Tongue (tissue), 2 donors: ENCODE measurements around the gene R3HDM2. TPM values are rescaled to one million over a fixed set of nuclear protein-coding genes. Genes with fewer than 3 reads are reported as not detected.
"Not testable (repeated sequence)": the region's sequence is repeated elsewhere in the genome, so short reads cannot be mapped to it uniquely, and the experiment has no call there.

Experiments used
- DNase-seq: peaks from one replicate; pipeline ENCODE4 v3.0.0-alpha.2; 2015
- total RNA-seq: library from RNA; depleted of rRNA; stranded (reverse); fragments of >200 nt; gene quantifications from one replicate; pipeline ENCODE4 v1.2.3, GENCODE V29; 2014

Gene R3HDM2
- total RNA-seq, 1 donor from 2014 or later, result 40.0 TPM

DNA sequence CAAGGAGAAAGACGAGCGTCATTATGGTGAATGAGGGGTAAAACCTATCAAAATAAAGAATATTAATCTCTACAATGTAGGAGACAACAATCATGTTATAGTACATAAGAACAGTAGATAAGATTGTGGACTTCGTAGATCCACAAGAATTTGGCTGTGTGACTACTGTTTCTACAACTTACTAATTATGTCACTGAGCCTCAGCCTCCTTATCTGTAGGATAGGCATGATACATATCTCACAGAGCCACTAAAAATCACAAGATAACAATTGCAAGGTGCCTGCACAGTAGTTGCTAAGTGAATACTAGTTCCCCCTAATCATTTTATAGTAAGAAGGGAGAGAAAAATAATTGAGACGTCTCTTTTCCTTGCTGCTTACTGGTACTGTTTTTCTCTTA, 101.6 kb downstream of the R3HDM2 start:
- DNase-seq, result no peak

DNA sequence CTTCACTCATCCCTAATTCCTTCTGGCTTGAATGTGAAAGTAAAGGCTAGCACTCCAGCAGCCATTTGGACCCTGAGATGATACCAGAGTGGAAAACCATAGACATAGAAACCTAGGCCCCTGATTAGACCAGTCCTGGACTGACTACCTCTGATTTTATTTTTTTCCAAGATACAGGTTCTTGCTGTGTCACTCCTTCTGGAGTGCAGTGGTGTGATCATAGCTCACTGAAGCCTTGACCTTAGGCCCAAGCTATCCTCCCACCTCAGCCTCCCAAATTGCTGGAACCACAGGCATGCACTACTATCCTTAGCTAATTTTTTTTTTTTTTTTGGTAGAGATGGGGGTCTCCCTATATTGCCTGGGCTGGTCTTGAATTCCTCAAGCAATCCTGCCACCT, 105.4 kb downstream of the R3HDM2 start:
- DNase-seq, result no peak

DNA sequence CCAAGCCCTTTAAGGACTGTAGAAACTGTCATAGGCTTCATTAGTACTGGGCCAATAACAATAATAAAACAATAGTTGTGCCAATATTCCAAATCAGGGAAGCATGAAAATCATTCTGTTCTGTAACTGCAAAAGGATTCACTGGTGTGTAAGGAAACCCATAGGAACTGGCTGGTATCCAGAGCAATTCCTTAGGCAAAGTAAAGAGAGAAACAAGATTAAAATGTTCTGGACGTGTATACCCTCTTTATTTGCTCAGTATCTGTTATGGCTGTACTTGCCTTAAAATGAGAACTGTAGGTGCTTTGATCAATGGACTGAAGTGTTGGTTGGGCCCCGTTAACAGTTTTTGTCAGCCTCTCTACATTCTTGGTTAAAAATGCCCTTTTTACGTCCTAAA, 107.4 kb downstream of the R3HDM2 start:
- no peak for DNase-seq

DNA sequence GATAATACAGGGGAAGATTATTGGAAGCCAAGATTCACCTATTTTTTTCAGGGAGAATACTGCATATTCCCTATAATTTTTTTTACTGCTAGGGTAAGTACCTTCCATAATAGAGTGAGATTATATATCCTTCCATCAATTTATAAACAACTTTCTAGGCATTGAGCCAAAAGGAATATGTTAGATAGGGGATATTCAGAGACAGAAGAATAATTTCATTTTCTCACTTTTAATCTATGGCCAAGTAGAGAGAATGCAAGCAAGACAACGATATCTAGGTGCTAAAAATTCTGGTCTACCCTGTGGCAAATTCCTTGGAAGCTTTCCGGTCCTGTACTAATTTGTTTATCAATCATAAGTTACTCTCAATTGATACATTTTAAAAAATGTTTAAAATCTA, 110.2 kb downstream of the R3HDM2 start:
- DNase-seq, result no peak

DNA sequence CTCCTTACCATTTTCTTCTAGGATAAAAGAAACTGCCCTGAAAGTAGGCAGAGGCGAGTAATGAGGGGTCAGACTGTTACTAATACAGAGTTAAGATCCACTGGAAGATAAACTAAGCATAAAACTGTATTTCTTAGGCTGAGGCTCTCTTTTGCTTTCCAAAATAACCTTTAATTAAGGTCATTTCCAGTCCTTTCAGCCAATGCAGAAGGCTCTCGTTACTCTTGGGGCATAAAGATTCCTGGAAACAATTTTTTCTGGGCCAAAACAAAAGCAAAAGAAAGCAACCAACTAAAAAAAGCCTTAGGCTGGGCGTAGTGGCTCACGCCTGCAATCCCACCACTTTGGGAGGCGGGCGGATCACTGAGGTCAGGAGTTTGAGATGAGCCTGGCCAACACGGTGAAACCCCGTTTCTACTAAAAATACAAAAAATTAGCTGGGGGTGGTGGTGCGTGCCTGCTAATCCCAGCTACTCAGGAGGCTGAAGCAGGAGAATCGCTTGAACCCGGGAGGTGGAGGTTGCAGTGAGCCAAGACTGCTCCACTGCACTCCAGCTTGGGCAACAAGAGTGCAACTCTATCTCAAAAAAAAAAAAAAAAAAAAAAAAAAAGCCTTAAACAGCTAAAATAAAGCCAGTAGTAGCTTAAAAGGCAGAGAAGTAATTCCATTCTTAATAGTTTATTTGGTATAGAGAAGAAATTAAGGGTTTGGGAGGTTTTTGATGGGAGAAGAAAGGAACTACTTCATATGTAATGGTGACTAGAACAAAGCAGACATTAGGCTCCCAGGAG, 111.0 kb downstream of the R3HDM2 start:
- peak; percentile 16 for DNase-seq

DNA sequence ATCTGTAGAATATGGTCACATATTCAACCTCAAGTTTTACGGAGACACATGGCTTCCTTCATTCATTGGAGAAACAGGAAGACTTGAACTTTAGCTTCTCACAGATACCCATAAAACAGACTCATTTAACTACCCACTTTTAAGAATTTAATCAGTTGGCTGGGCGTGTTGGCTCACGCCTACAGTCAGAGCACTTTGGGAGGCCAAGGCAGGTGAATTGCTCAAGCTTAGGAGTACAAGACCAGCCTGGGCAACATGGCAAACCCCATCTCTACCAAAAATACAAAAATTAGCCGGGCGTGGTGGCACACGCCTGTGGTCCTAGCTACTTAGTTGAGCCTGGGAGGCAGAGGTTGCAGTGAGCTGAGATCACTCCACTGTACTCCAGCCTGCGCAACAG, 115.2 kb downstream of the R3HDM2 start:
- no peak for DNase-seq

DNA sequence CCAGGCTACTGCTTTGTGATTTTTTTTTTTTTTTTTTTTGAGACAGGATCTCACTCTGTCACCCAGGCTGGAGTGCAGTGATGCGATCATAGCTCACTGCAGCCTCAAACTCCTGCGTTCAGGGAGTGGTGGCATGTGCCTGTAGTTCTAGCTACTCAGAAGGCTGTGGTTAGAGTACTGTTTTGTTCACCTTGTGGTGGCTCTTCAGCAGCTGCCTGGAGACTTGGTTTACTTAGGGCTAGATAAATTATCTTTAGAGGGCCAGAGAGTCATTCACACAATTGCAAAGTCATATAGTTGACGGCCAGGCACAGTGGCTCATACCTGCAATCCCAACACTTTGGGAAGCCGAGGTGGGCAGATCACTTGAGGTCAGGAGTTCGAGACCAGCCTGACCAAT, 118.6 kb downstream of the R3HDM2 start:
- DNase-seq, result not testable (repeated sequence)

DNA sequence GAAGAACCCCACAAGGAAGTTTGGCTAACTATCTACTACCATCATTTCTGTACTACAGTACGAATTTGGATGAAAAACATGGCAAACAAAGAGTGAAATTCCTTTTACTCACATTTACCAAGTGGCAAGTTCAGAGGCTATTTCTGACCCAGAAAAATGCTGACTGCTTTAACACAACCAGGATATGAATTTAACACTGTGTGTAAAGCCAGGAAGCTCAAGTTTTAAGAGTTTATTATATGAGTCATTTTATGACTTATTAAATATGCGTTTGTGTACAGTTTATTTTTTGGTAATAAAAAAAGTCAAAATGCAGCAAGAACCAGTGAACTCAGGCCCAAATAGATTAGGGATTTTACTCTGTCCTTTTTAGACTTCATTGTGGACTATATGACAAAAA, 121.4 kb downstream of the R3HDM2 start:
- no peak for DNase-seq

DNA sequence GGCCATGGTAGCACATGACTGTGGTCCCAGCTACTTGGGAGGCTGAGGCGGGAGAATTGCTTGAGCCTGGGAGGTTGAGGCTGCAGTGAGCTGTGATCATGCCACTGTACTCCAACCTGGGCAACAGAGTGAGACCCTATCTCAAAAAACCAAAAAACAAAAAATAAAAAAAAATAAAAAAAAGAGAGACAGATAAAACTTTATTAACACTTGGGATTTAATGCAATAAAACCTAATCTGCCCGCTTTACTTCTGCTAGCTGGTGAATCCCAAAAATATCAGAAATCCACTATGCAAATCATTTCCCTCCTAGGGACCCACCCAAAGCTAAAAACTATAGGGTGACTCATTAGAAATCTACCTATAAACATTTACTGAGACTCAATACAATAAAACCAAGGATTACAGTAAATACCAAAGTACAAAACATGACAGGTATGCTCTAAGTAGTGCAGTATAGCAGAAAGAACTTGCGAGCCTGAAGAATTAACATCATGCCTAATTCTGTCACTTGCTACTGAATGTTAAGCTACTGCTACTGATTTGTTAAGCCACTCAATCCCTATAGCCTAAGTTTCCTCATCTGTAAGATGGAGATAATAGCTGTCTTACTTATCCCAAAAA, 129.8 kb downstream of the R3HDM2 start:
- DNase-seq, result no peak

DNA sequence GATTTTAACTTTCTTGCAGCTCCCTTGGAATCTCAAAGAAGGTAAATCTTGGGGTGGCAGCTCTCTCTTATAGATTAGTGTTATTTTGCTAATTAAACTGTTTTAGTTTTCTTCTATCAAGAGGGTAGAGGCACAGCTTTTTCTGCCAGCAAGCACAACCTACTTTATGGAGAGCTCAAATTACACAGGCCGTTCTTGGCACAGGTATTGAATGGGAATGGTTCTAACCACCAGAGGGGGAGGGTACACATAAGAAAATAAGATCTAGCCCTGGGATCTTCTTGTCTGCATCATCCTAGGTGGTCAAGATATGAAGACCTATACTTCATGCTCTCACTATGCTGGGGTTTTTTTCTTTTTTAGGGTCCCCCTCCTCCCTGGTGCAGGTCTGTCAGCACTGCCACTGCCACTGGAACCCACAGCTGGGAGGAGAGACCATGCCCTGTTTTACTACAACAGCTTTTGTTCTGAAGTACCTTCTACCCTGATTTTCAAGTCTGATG, 131.3 kb downstream of the R3HDM2 start:
- no peak for DNase-seq

DNA sequence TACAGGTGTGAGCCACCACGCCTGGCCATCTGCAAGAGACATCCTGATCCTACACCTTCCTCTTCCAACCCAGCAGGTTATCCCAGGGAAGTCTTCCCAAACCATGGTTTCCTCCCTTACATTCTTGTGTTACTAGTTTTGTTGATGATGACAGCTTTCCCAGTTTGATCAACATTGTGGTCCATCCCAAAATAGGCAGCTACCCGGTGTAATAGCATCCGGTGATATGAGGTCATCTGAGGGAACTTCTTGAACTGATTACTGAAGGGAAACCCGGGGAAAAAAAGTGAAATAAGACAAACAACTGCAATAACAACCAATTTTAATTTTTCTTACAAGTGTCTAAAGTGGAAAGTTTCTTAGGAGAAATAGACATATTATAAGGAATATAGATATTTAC, 134.6 kb downstream of the R3HDM2 start:
- no peak for DNase-seq

DNA sequence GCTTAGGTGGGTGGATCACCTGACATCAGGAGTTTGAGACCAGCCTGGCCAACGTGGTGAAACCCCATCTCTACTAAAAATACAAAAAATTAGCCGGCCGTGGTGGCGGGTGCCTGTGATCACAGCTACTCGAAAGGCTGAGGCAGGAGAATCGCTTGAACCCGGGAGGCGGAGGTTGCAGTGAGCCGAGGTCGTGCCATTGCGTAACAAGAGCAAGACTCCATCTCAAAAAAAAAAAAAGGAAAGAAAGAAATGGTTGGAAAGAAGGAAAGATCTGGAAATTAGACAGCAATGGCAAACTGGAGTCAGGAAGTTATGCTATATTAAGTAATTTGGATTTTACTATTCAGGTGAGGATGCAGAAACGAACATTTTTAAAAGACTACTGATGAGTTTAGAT, 148.8 kb downstream of the R3HDM2 start:
- DNase-seq, result not testable (repeated sequence)

DNA sequence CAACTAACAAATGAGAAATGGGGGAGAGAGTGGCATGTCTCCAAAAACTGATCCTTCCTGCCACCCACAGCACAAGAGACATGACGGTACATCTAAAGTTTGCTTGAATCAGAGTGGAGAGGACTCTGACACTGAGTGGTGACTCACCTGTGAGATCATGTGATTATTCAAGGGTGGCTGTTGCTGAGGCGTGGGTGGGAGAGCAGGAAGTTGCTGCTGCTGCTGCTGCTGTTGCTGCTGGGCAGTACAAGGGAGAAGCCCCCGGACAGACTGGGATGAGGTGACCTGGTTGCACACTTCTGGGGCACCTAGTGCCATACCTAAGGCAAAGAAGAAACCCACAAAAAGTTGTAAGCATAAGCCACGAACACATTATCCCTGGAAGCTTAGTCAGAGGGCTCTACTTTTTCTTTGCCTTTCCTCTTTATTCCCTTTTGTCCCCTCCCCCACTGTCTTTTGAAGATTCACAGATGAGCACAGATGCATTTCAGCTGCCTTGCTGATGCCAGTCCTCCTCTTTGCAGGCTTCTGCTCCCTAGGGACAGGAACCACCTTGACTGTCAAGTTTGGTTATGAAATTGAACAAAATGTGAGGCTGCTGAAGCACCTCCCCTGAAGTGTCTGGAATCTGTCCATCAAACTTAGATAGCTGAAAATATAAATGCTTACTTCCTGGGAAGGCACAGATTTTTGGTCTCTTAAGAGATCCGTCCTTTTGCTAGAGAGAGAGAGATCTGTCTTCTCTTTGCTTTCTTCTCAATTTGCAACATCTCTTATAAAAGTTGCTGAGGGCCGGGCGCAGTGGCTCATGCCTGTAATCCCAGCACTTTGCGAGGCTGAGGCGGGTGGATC, 150.4 kb downstream of the R3HDM2 start:
- DNase-seq, result no peak

DNA sequence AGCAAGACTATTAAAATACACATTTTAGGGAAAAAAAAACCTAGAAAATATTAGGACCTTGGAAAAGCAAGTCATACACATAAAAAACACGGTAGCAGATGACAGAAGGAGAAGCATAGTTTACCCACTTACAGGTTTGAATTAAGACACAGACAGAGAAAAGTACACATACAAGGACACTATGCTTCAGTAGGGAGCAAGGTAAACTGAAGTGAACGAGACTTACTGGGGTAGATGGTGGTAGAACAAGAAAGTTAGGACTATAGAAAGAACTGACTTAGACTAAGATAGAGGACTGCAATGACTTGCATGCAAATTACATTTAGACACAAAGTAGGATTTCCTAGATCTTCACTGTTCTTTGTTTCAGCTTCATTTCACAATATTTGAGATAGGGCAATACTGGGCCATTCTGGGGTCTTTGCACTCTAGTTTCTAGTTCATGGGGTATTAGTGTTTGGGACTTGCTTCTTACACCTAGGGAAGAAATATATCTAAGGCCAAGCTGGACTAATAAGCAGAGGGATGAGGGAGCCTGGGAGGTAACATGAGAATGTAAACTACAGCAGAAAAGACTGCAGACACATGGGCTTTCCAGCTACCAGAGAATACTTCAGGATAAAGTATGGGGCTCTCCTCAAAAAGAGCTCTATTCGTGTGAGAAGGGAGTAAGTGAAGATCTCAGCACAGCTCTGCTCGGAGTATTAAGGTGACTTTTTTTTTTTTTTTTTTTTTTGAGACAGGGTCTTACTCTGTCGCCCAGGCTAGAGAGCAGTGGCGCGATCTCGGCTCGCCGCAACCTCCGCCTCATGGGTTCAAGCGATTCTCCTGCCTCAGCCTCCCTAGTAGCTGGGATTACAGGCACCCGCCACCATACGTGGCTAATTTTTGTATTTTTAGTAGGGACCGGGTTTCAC, 152.1 kb downstream of the R3HDM2 start:
- DNase-seq, result no peak

DNA sequence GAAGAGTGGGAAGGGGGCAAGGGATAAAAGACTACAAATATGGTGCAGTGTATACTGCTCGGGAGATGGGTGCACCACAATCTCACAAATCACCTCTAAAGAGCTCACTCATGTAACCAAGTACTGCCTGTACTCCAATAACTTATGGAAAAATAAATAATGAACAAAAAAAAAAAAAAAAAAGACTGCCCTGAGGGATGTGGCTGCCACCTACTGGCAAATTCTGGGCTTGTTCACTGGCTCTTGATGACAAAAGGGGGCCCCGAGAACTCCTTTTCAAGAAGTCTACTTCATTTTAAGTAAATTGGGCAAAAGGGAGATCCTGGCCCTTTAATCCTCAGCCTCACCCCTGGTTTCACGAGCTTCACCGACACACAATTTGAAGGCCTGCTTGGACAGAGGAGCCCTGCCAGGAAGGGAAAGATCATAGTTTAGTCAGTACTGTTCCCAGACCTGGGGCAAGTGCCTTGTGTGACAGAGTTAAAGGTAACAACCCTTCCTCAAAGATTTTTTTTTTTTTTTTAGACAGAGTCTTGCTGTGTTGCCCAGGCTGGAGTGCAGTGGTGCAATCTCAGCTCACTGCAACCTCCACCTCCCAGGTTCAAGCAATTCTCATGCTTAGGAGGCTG, 153.8 kb downstream of the R3HDM2 start:
- DNase-seq, result peak; percentile 33

DNA sequence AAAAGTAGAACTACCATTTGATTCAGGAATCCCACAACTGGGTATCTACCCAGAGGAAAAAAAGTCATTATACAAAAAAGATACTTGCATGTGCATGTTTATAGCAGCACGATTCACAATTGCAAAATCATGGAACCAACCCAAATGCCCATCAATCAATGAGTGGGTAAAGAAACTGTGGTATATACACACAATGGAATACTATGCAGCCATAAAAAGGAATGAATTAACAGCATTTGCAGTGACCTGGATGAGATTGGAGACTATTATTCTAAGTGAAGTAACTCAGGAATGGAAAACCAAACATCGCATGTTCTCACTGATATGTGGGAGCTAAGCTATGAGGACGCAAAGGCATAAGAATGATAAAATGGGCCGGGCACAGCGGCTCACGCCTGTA, 154.6 kb downstream of the R3HDM2 start:
- DNase-seq, result not testable (repeated sequence)

DNA sequence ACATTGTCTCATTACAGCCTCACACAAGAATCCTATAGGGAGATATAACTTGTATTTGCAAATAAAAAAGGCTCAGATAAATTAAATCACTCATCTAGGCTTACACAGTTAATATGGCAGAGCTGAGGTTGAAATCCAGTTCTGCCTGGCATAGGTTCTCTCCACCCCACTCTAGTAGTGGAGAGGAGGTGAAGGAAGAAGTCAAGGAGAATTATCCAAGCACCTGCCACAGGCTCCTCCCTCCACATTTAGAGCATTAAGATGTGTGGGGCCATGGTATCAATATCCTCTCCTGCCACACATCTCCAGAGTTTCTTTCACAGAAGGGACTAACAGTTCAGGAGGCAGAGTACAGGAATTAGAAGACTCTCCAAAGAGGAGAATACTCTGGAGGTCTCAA, 157.3 kb downstream of the R3HDM2 start:
- no peak for DNase-seq

DNA sequence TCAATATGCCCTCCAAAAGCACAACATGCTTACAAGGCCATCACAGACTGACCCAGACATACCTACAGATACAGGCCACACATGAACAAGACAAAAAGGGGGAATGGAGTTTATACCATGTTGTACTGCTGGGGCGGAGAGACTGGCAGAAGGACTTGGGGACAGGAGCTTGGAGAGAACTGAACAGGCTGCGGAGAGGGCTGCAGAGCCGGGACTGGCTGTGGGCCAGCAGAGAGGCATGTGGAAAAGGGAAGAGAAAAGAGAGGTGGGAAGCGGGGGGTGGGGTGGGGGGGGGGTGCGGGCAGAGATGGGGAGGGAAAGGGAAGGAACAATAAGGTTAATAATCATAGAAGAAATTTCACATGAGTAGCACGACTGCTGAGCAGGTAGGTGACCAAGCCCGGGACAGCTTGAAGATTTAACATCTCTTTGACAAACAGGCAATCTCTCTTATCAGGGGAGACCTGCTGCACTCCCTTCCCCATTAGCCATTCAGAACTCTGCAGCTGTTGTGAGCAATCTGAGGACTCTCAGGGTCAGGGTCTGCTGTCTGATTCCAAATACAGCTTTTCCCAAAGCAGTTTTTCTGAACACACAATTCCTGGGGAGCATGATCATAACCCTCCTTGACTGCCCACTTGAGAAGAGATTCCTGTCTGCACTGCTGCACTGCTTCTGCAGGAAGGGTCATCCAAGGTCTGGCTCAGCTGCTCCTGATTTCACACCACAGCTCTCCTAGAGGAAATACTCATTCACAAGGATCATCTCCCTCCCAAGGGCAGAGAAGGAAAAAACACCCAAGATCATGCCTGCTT, 158.3 kb downstream of the R3HDM2 start:
- DNase-seq, result peak; percentile 87

DNA sequence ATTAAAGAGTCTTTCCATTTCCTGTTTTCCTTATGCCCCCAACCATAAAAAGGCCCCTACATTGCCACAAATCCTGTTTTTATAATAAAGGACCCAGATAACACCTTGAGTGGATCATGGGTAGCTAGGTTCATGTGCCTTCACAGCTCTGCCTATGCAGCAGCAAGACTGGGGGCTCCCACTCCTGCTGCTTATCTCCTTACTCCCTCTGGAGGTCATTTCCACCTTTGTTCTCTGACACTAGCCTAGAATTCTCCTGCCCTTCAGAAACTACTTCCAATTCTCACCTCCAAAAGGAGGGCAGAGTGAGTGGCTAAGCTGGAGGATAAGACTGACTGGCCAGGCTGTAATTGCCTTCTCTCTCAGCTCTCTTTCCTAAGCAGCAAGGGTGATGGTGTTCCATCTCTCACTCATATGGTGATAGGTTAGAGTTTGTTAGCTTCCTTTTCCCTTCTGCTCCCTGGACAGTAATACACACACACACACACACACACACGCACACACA, 159.8 kb downstream of the R3HDM2 start:
- no peak for DNase-seq

DNA sequence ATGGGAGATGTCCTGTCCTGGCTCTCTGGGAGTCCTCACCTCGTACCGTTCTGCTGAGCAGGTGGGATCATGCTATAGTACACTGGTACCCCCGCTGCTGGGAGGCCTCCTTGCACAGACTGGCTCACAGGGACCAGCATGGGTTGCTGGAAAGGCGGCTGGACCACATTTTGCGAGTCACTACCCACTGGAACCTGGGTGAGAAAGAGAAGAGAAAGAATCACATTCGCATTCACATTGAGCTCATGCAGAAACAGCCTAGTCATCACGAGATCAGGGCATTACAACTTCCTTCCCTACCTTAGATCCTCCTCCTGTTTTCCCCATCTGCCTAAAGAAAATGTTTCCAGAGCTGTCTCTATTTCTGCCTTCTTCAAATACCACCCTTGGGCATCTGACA, 162.6 kb downstream of the R3HDM2 start:
- DNase-seq, result no peak
